K562 (cell line): ENCODE data around the gene ACAA2. TPM values are rescaled to one million over a fixed set of nuclear protein-coding genes. Genes with fewer than 3 reads are reported as not detected.

Experiments used
- AFF1 ChIP-seq, 2 experiments: fragments of 450-650 bp; IDR thresholded peaks; 2 replicates each; pipeline ENCODE4 v1.6.1; 2018; ENCODE audit warnings: mild to moderate bottlenecking in 2 of 2, low read depth in 1 of 2; ENCODE audit not compliant: partially characterized antibody in 2 of 2
- BRF1 ChIP-seq: IDR thresholded peaks from 3 replicates; pipeline ENCODE4 v1.6.1; 2011; ENCODE audit warnings: borderline replicate concordance, mild to moderate bottlenecking; ENCODE audit not compliant: insufficient read length; ENCODE audit errors: extremely low read depth
- CBX1 ChIP-seq: sonication (generic); IDR thresholded peaks from 2 replicates; pipeline ENCODE4 v1.6.1; 2016; ENCODE audit warnings: antibody characterized with exemption, low read depth, mild to moderate bottlenecking
- CTBP1 ChIP-seq: fragments of 450-650 bp; IDR thresholded peaks from 2 replicates; pipeline ENCODE4 v1.6.1; 2016; ENCODE audit warnings: borderline replicate concordance
- E4F1 ChIP-seq: fragments of 250-450 bp; sonication (Bioruptor Pico); IDR thresholded peaks from 2 replicates; pipeline ENCODE4 v1.5.0; 2021; ENCODE audit warnings: mild to moderate bottlenecking, borderline replicate concordance
- ERF ChIP-seq: fragments of 450-650 bp; formaldehyde crosslinking; IDR thresholded peaks from 2 replicates; pipeline ENCODE4 v1.4.0; 2020; ENCODE audit warnings: mild to moderate bottlenecking, mixed read lengths
- KLF13 ChIP-seq: fragments of 450-650 bp; IDR thresholded peaks from 2 replicates; pipeline ENCODE4 v1.6.1; 2016; ENCODE audit warnings: missing genetic modification characterization, low read depth, mild to moderate bottlenecking, missing compliant biosample characterization, moderate library complexity, borderline replicate concordance
- RAD21 ChIP-seq, 2 experiments: fragments of 250-450 bp in 1 of 2; fragments of 450-650 bp in 1 of 2; sonication (Bioruptor Pico) in 1 of 2; formaldehyde crosslinking in 1 of 2; IDR thresholded peaks in 1 of 2; conservative IDR thresholded peaks in 1 of 2; 2 replicates each; pipeline versions ENCODE4 v1.4.0 to v1.8.0; 2020 to 2022; ENCODE audit warnings: mild to moderate bottlenecking in 2 of 2, moderate library complexity in 1 of 2
- RHOXF2B ChIP-seq: fragments of 250-450 bp; sonication (Bioruptor Pico); conservative IDR thresholded peaks from 2 replicates; pipeline ENCODE4 v1.5.1; 2021
- WHSC1 ChIP-seq: IDR thresholded peaks from one replicate; pipeline ENCODE4 v1.6.1; 2012; ENCODE audit warnings: low read length, control low read depth, inconsistent platforms
- ZEB2 ChIP-seq: fragments of 450-650 bp; IDR thresholded peaks from 2 replicates; pipeline ENCODE4 v1.6.1; 2016
- ZFPM2 ChIP-seq: fragments of 250-450 bp; sonication (Bioruptor Pico); IDR thresholded peaks from 2 replicates; pipeline ENCODE4 v1.5.1; 2022; ENCODE audit warnings: mild to moderate bottlenecking
- polyA plus RNA-seq, 8 experiments: library from polyadenylated mRNA; depleted of rRNA in 4 of 8; stranded (reverse) in 5 of 8; unstranded in 3 of 8; fragments of >200 nt; fragmentation: Nextera tagmentation in 2 of 8; fragmentation: Illumina TruSeq in 1 of 8; extraction: Ambion mirVana in 2 of 8; extraction: Trizol in 1 of 8; gene quantifications; 2 replicates each; pipeline versions ENCODE4 v1.2.1 to v1.2.3, GENCODE V29; 2011 to 2014; ENCODE audit warnings: inconsistent platforms in 1 of 8, missing spikeins in 1 of 8
- total RNA-seq, 7 experiments: library from RNA; depleted of rRNA in 6 of 7; stranded (reverse); fragments of >200 nt in 6 of 7; fragmentation: Illumina TruSeq in 2 of 7; extraction: Trizol in 2 of 7; gene quantifications; 2 replicates each; pipeline versions ENCODE4 v1.2.1 to v1.2.3, GENCODE V29; 2011 to 2021; ENCODE audit warnings: low replicate concordance in 1 of 7
- TF ChIP-seq, protein P1 (sequence below): IDR thresholded peaks from 2 replicates; pipeline ENCODE4 v1.6.1; 2011; ENCODE audit warnings: borderline replicate concordance, low read depth, mild to moderate bottlenecking, moderate library complexity, low read length; ENCODE audit not compliant: insufficient read depth, poor library complexity, severe bottlenecking
- TF ChIP-seq, protein P2 (sequence below): fragments of 450-650 bp; formaldehyde crosslinking; IDR thresholded peaks from 2 replicates; pipeline ENCODE4 v1.4.0; 2020; ENCODE audit warnings: mild to moderate bottlenecking, moderate library complexity
- TF ChIP-seq, protein P3 (sequence below): sonication (generic); formaldehyde crosslinking; IDR thresholded peaks from 2 replicates; pipeline ENCODE4 v1.8.0; 2022; ENCODE audit warnings: mild to moderate bottlenecking, missing genetic modification reagents, borderline replicate concordance

ACAA2 gene
- total and polyA plus RNA-seq, 9 of the 15 experiments (the other 6 are each of a cell fraction or from before 2014, with no cell fraction given) = 13.2 to 31.5 (median 21.7) TPM

- TF ChIP-seq AFF1 (IDR thresholded peaks at IDR 0.05; ENCODE audit: low read depth in 1 of 2, partially characterized antibody in 2 of 2) = no peak
- TF ChIP-seq BRF1 = no peak
- TF ChIP-seq, protein P1, sequence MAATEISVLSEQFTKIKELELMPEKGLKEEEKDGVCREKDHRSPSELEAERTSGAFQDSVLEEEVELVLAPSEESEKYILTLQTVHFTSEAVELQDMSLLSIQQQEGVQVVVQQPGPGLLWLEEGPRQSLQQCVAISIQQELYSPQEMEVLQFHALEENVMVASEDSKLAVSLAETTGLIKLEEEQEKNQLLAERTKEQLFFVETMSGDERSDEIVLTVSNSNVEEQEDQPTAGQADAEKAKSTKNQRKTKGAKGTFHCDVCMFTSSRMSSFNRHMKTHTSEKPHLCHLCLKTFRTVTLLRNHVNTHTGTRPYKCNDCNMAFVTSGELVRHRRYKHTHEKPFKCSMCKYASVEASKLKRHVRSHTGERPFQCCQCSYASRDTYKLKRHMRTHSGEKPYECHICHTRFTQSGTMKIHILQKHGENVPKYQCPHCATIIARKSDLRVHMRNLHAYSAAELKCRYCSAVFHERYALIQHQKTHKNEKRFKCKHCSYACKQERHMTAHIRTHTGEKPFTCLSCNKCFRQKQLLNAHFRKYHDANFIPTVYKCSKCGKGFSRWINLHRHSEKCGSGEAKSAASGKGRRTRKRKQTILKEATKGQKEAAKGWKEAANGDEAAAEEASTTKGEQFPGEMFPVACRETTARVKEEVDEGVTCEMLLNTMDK = peak; percentile 59
- no peak for TF ChIP-seq RHOXF2B
- TF ChIP-seq, protein P2, sequence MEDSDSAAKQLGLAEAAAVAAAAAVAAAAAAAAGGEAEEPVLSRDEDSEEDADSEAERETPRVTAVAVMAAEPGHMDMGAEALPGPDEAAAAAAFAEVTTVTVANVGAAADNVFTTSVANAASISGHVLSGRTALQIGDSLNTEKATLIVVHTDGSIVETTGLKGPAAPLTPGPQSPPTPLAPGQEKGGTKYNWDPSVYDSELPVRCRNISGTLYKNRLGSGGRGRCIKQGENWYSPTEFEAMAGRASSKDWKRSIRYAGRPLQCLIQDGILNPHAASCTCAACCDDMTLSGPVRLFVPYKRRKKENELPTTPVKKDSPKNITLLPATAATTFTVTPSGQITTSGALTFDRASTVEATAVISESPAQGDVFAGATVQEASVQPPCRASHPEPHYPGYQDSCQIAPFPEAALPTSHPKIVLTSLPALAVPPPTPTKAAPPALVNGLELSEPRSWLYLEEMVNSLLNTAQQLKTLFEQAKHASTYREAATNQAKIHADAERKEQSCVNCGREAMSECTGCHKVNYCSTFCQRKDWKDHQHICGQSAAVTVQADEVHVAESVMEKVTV (CRISPR knock-in tag) = peak; percentile 20; the same call in 1 of the 2 replicates
- TF ChIP-seq WHSC1 = no peak
- TF ChIP-seq, protein P3, sequence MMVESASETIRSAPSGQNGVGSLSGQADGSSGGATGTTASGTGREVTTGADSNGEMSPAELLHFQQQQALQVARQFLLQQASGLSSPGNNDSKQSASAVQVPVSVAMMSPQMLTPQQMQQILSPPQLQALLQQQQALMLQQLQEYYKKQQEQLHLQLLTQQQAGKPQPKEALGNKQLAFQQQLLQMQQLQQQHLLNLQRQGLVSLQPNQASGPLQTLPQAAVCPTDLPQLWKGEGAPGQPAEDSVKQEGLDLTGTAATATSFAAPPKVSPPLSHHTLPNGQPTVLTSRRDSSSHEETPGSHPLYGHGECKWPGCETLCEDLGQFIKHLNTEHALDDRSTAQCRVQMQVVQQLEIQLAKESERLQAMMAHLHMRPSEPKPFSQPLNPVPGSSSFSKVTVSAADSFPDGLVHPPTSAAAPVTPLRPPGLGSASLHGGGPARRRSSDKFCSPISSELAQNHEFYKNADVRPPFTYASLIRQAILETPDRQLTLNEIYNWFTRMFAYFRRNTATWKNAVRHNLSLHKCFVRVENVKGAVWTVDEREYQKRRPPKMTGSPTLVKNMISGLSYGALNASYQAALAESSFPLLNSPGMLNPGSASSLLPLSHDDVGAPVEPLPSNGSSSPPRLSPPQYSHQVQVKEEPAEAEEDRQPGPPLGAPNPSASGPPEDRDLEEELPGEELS = no peak
- no peak for TF ChIP-seq KLF13 (tag)
- TF ChIP-seq ZFPM2 = no peak
- no peak for TF ChIP-seq ZEB2
- peak; percentile 55 to 67 for TF ChIP-seq RAD21 (CRISPR knock-in tag; conservative IDR thresholded peaks at IDR 0.05 in 1 of 2, IDR thresholded peaks at IDR 0.05 in 1 of 2)
- no peak for TF ChIP-seq ERF (CRISPR knock-in tag)
- TF ChIP-seq E4F1 (CRISPR knock-in tag) = no peak
- TF ChIP-seq CTBP1 = 0 out of 2 replicates have a peak, but pooled peaks have one; percentile 21
- no peak for TF ChIP-seq CBX1
Observed at GRCh38 chr18:49768051-49768391, 45.3 kb downstream of the ACAA2 start (continued).
